RPMI8226 (cell line): ENCODE results near the gene SCARB2.
"Not testable (repeated sequence)": the region's sequence is repeated elsewhere in the genome, so short reads cannot be mapped to it uniquely, and the experiment has no call there.

Experiments used
- DNase-seq: peaks from one replicate; pipeline ENCODE4 v3.0.0-alpha.2; 2015

Gene SCARB2

GRCh38 chr4:76213415-76214176, at the start of gene SCARB2:
Gene SCARB2, minus strand, starts transcription at chr4:76213824. Its CDS starts 281 bp downstream, at chr4:76213543.
- DNase-seq = peak; percentile 76

GRCh38 chr4:76260571-76260970, 46.9 kb upstream of the SCARB2 start:
- no peak for DNase-seq

- DNase-seq = no peak
These were observed 44.2 kb upstream of the SCARB2 start for GRCh38 chr4:76257824-76258223.

GRCh38 chr4:76256968-76257367, 43.3 kb upstream of the SCARB2 start:
- no peak for DNase-seq

GRCh38 chr4:76256032-76256431, 42.4 kb upstream of the SCARB2 start:
- no peak for DNase-seq

- DNase-seq = no peak
These were observed 39.9 kb upstream of the SCARB2 start for GRCh38 chr4:76253511-76253910.

GRCh38 chr4:76252271-76252653, 38.6 kb upstream of the SCARB2 start:
- no peak for DNase-seq

- DNase-seq = peak; percentile 67
These were observed 38.0 kb upstream of the SCARB2 start, which contains the start of gene FAM47E for GRCh38 chr4:76251441-76252270. Gene FAM47E, plus strand, starts transcription at chr4:76251721. Its CDS starts 26 bp downstream, at chr4:76251747.

GRCh38 chr4:76250962-76251361, 37.3 kb upstream of the SCARB2 start:
- DNase-seq = no peak

- no peak for DNase-seq
These were observed 33.2 kb upstream of the SCARB2 start for GRCh38 chr4:76246852-76247251.

- no peak for DNase-seq
These were observed 32.4 kb upstream of the SCARB2 start for GRCh38 chr4:76246025-76246424.

- not testable (repeated sequence) for DNase-seq
These were observed 30.3 kb upstream of the SCARB2 start for GRCh38 chr4:76243877-76244276.

GRCh38 chr4:76240236-76240635, 26.6 kb upstream of the SCARB2 start:
- no peak for DNase-seq

GRCh38 chr4:76238701-76239100, 25.1 kb upstream of the SCARB2 start:
- DNase-seq = no peak

- no peak for DNase-seq
These were observed 24.6 kb upstream of the SCARB2 start for GRCh38 chr4:76238236-76238635.

- DNase-seq = no peak
These were observed 22.3 kb upstream of the SCARB2 start for GRCh38 chr4:76235915-76236314.

GRCh38 chr4:76235407-76235806, 21.8 kb upstream of the SCARB2 start:
- DNase-seq = no peak

- no peak for DNase-seq
These were observed 21.0 kb upstream of the SCARB2 start for GRCh38 chr4:76234679-76235044.

- DNase-seq = no peak
These were observed 20.5 kb upstream of the SCARB2 start for GRCh38 chr4:76233967-76234678.

GRCh38 chr4:76233529-76233928, 19.9 kb upstream of the SCARB2 start:
- DNase-seq = no peak

- DNase-seq = no peak
These were observed 19.5 kb upstream of the SCARB2 start for GRCh38 chr4:76233083-76233482.

- DNase-seq = no peak
These were observed 19.1 kb upstream of the SCARB2 start for GRCh38 chr4:76232681-76233080.

- DNase-seq = no peak
These were observed 12.8 kb upstream of the SCARB2 start for GRCh38 chr4:76226418-76226817.

GRCh38 chr4:76224171-76224570, 10.5 kb upstream of the SCARB2 start:
- DNase-seq = no peak
